Type B pancreatic cell (in vitro differentiated cells): ENCODE data around the gene GPS1. TPM values are rescaled to one million over a fixed set of nuclear protein-coding genes. Genes with fewer than 3 reads are reported as not detected.

ENCODE experiments used
- DNase-seq: peaks from one replicate; pipeline ENCODE4 v3.0.0; 2021; ENCODE audit warnings: mixed read lengths; ENCODE audit not compliant: unreplicated experiment; ENCODE audit errors: extremely low spot score
- H3K27ac Mint-ChIP-seq: 2 replicates; pipeline ENCODE4 v1.8.0; 2021; ENCODE audit warnings: mild to moderate bottlenecking, mixed read lengths
- H3K27me3 Mint-ChIP-seq: 2 replicates; pipeline ENCODE4 v1.8.0; 2021; ENCODE audit warnings: mixed read lengths
- H3K36me3 Mint-ChIP-seq: 2 replicates; pipeline ENCODE4 v1.8.0; 2021; ENCODE audit warnings: mixed read lengths
- H3K4me1 Mint-ChIP-seq: one replicate; pipeline ENCODE4 v1.8.0; 2021; ENCODE audit warnings: mixed read lengths; ENCODE audit not compliant: unreplicated experiment
- H3K4me3 Mint-ChIP-seq: 2 replicates; pipeline ENCODE4 v1.8.0; 2021; ENCODE audit warnings: mild to moderate bottlenecking, mixed read lengths
- H3K9me3 Mint-ChIP-seq: 2 replicates; pipeline ENCODE4 v1.8.0; 2021; ENCODE audit warnings: mixed read lengths
- CTCF ChIP-seq: fragments of 200-600 bp; sonication (generic); conservative IDR thresholded peaks from 2 replicates; pipeline ENCODE4 v1.5.0; 2021; ENCODE audit warnings: antibody characterized with exemption, mild to moderate bottlenecking
- total RNA-seq: library from RNA; stranded (reverse); gene quantifications from 2 replicates; pipeline ENCODE4 v1.2.1, GENCODE V29; 2021; ENCODE audit warnings: low replicate concordance

The GPS1 gene
- total RNA-seq, 1 donor from 2014 or later, result 111 TPM

GRCh38 chr17:82006468-82007227 lies 45.0 kb upstream of the GPS1 start:
- H3K27me3 Mint-ChIP-seq, result no peaks in the 10 kb centered on the region
- no peaks in the 10 kb centered on the region for H3K36me3 Mint-ChIP-seq
- peaks cover 9% of the 10 kb centered on the region for H3K4me1 Mint-ChIP-seq
- TF ChIP-seq CTCF, result no peak
- DNase-seq, result no peak
- no peak overlapping the region for H3K27ac Mint-ChIP-seq
- no peaks in the 10 kb centered on the region for H3K9me3 Mint-ChIP-seq
- H3K4me3 Mint-ChIP-seq, result no peak overlapping the region

- no peak for TF ChIP-seq CTCF
- Mint-ChIP-seq H3K4me3 (no peak overlapping the region), H3K27ac (no peak overlapping the region), H3K4me1 (peaks cover 9% of the 10 kb centered on the region), H3K9me3 (no peaks in the 10 kb centered on the region), H3K27me3 (no peaks in the 10 kb centered on the region), H3K36me3 (no peaks in the 10 kb centered on the region)
- no peak for DNase-seq
Observed at GRCh38 chr17:82007228-82007494, 44.5 kb upstream of the GPS1 start.

GRCh38 chr17:82007495-82008257 lies 44.0 kb upstream of the GPS1 start:
- Mint-ChIP-seq H3K4me3 (no peak overlapping the region), H3K27ac (no peak overlapping the region), H3K36me3 (no peaks in the 10 kb centered on the region), H3K4me1 (peaks cover 9% of the 10 kb centered on the region), H3K9me3 (no peaks in the 10 kb centered on the region), H3K27me3 (no peaks in the 10 kb centered on the region)
- peak; percentile 36 for TF ChIP-seq CTCF
- no peak for DNase-seq

GRCh38 chr17:82008258-82008940 lies 43.3 kb upstream of the GPS1 start:
- no peaks in the 10 kb centered on the region for H3K36me3 Mint-ChIP-seq

GRCh38 chr17:82008941-82009405 lies 42.7 kb upstream of the GPS1 start:
- Mint-ChIP-seq H3K9me3 (no peaks in the 10 kb centered on the region), H3K4me3 (no peak overlapping the region), H3K27ac (no peak overlapping the region), H3K4me1 (peaks cover 8% of the 10 kb centered on the region), H3K36me3 (no peaks in the 10 kb centered on the region), H3K27me3 (no peaks in the 10 kb centered on the region)
- no peak for DNase-seq
- TF ChIP-seq CTCF, result no peak

More at GRCh38 chr17:82008258-82008940, 43.3 kb upstream of the GPS1 start:
- no peak overlapping the region for H3K4me3 Mint-ChIP-seq
- H3K9me3 Mint-ChIP-seq, result no peaks in the 10 kb centered on the region
- DNase-seq, result no peak
- no peak for TF ChIP-seq CTCF
- H3K27me3 Mint-ChIP-seq, result no peaks in the 10 kb centered on the region
- H3K4me1 Mint-ChIP-seq, result peaks cover 12% of the 10 kb centered on the region
- no peak overlapping the region for H3K27ac Mint-ChIP-seq
